ENCODE measurements around the gene ATP2A1.
"Not testable (repeated sequence)": the region's sequence is repeated elsewhere in the genome, so short reads cannot be mapped to it uniquely, and the experiment has no call there.

ATP2A1 gene

DNA sequence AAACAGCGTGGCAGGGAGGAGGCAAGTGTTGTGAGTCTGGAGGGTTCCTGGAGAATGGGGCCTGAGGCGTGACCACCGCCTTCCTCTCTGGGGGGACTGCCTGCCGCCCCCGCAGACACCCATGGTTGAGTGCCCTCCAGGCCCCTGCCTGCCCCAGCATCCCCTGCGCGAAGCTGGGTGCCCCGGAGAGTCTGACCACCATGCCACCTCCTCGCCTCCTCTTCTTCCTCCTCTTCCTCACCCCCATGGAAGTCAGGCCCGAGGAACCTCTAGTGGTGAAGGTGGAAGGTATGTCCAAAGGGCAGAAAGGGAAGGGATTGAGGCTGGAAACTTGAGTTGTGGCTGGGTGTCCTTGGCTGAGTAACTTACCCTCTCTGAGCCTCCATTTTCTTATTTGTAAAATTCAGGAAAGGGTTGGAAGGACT lies 53.5 kb downstream of the ATP2A1 start, which contains the start of gene CD19:
Gene CD19, plus strand, starts transcription at position 171 of the 425 bp plus-strand sequence. Its CDS starts 30 bp downstream, at position 201.
- in situ Hi-C loops (cut with HindIII; ENCODE audit: low sequenced_read_pairs), result no loop called here

GRCh38 chr16:28932339-28933141 lies 54.3 kb downstream of the ATP2A1 start:
- in situ Hi-C loops (cut with HindIII; ENCODE audit: low sequenced_read_pairs), result no loop called here

GRCh38 chr16:28933171-28933570 lies 54.9 kb downstream of the ATP2A1 start:
- in situ Hi-C loops (cut with HindIII; ENCODE audit: low sequenced_read_pairs), result no loop called here

GRCh38 chr16:28935346-28935745 lies 57.1 kb downstream of the ATP2A1 start:
- in situ Hi-C loops (cut with HindIII; ENCODE audit: low sequenced_read_pairs), result no loop called here

GRCh38 chr16:28935924-28936783 lies 57.9 kb downstream of the ATP2A1 start:
- in situ Hi-C loops (cut with HindIII; ENCODE audit: low sequenced_read_pairs), result no loop called here

- in situ Hi-C loops (cut with HindIII; ENCODE audit: low sequenced_read_pairs), result no loop called here
These were observed 58.5 kb downstream of the ATP2A1 start for GRCh38 chr16:28936784-28937155.

DNA sequence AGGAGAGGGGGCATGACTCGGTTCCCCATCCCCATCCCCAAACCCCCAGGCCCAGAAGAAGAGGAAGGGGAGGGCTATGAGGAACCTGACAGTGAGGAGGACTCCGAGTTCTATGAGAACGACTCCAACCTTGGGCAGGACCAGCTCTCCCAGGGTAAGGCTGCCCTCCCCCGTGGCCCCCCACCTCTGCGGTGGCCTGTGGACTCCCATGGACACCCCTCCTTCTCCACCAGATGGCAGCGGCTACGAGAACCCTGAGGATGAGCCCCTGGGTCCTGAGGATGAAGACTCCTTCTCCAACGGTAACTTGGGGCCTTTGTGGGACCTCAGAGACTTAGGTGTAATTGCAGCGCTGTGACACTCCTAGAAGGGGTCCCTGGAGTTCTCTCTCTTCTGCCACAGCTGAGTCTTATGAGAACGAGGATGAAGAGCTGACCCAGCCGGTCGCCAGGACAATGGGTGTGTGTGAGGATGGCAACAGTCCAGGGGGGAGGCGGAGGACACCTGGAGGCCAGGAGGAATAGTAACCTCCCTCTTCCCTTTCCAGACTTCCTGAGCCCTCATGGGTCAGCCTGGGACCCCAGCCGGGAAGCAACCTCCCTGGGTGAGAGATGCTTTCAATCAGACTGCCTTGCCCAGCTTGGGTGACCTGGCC lies 59.1 kb downstream of the ATP2A1 start:
- in situ Hi-C loops (cut with HindIII; ENCODE audit: low sequenced_read_pairs), result no loop called here

GRCh38 chr16:28938721-28939120 lies 60.4 kb downstream of the ATP2A1 start:
- in situ Hi-C loops (cut with HindIII; ENCODE audit: low sequenced_read_pairs), result no loop called here

DNA sequence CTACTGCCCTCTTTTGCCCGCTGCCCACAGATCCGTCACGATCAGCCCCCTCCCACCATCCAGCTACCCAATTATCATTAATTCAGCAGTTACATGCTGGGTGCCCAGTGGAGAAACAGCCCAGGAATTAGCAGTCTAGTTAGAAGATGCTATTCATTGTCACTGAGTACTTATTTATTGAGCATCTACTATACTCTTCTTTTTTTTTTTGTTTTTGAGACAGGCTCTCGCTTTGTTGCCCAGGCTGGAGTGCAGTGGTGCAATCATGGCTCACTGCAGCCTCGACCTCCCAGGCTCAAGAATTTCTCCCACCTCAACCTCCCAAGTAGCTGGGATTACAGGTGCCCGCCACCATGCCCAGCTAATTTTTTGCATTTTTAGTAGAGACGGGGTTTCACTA lies 61.5 kb downstream of the ATP2A1 start:
- in situ Hi-C loops (cut with HindIII; ENCODE audit: low sequenced_read_pairs), result not testable (repeated sequence)

DNA sequence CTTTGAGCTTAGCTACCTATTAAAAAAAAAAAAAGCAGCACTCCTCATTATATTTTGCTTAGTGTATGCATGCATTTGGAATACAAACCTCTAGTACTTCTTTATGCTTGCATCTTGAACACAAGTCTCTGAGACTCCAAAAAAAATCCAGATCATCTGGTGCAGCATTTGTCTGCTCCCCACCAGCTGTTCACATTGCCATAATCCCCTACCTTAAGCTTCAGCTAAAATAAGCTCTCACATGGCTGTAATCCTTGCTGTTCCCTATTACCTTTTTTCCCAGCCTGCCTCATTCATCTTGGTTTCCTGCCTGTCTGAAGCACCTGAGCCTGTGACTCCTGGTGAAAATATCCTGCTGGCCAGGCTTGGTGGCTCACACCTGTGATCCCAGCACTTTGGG lies 65.0 kb downstream of the ATP2A1 start:
- in situ Hi-C loops (cut with HindIII; ENCODE audit: low sequenced_read_pairs), result no loop called here

DNA sequence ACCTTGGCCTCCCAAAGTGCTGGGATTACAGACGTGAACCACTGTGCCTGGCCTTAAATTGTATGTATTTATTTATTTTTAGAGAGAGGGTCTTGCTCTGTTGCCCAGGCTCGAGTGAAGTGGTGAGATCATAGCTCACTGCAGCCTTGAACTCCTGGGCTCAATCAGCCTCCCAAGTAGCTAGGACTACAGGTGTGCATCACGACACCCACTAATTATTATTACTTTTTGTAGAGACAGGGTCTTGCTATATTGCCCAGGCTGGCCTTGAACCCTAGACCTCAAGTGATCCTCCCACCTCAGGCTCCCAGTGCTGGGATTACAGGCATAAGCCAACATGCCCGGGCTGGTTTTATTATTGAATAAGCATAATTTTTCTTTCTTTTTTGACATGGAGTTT lies 68.4 kb downstream of the ATP2A1 start:
- in situ Hi-C loops (cut with HindIII; ENCODE audit: low sequenced_read_pairs), result no loop called here

- in situ Hi-C loops (cut with HindIII; ENCODE audit: low sequenced_read_pairs), result no loop called here
These were observed 72.5 kb downstream of the ATP2A1 start, which contains the start of gene NFATC2IP for GRCh38 chr16:28950648-28951409. Gene NFATC2IP, plus strand, starts transcription at chr16:28950937. Its CDS starts 75 bp downstream, at chr16:28951012.

DNA sequence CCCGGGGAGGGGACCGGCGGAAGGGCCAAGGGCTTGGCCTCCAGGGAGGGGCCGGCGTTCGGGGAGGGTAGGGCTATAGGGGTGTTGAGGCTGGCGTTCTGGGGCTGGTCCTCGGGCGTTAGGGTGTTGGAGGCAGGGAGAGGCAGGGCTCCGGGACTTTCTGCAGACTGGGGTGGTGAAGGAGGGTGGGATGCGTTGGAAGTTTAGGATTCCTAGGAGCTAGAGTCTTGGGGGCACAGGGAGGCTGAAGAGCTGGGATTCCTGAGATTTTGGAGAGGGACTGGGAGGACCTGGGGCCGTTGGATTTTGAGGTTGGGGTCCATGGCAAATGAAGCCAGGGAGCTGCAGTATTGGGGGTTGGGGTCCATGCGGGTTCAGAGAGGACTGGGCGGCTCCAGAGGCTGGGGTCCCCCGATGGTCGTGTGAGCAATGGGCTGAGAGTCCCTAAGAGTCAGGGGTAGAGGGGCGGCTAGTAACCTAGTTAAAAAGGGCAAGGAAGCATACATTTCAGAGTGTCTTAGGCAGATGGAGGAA lies 73.2 kb downstream of the ATP2A1 start:
- in situ Hi-C loops (cut with HindIII; ENCODE audit: low sequenced_read_pairs), result no loop called here
